GM18508 (cell line): ENCODE results near the gene TTLL3.
"Not testable (repeated sequence)": the region's sequence is repeated elsewhere in the genome, so short reads cannot be mapped to it uniquely, and the experiment has no call there.

ENCODE experiments used
- ATAC-seq: cut with Tn5 transposase; IDR thresholded peaks from one replicate; pipeline ENCODE4 v1.9.1; 2021; ENCODE audit warnings: moderate number of reproducible peaks; ENCODE audit not compliant: insufficient read depth, unreplicated experiment

The TTLL3 gene

GRCh38 chr3:9834520-9835380 is 24.7 kb downstream of the TTLL3 start:
- ATAC-seq, result no peak

DNA sequence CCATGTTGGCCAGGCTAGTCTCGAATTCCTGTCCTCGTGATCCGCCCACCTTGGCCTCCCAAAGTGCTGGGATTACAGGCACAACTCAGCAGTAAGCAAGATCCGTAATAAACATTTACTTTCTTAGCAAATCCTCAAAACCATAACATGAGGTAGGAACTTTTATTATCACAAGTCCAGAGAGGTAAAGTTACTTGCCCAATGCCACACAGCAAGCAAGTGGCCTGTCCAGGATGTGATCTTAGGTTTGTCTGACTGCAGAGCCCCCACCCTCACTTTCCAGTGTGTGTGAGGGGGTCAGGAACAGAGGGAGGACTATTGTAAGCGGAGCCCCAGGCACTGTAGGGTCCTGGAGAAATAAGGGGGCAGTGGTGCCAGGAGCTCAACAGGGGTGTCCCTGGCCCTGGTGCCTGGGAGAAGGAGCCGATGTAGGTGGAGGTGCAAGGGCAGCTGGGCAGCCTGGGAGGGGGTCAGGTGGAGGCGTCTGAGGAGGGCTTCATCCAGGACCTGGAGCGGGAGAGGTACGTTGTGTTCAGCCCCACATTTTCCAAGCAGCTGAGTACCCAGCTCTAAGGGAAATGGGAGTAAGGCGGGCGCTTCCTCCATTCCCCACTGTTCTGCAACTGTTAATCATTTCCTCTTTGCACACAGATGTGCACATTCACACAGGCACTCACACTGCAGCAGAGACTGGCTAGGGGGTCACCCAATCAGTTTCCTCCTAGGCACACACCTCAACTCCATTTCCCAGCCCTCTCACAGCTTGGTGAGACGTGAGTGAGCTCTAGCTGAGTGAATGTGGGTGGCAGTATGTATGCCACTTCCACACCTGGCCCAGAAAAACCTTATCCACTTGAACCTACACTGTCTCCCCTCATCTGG is 27.9 kb downstream of the TTLL3 start:
- ATAC-seq, result no peak

GRCh38 chr3:9838856-9839255 is 28.8 kb downstream of the TTLL3 start:
- ATAC-seq, result no peak

DNA sequence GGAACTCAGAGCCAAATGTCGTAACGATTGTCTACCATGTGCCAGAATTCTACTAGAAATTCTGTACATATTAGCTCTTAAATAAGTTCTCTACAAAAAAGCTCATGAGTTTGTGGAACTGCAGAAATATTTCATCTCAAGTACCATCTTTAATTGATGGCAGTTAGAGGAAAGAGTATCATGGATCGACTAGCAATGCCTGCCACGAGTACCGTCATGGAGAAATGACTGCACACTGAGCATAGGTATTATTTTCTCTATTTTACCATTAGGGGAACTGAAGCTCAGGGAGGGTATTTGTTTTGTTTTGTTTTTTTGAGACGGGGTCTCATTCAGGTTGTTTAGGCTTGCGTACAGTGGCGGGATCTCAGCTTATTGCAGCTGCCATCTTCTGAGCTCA is 31.0 kb downstream of the TTLL3 start:
- ATAC-seq, result no peak

DNA sequence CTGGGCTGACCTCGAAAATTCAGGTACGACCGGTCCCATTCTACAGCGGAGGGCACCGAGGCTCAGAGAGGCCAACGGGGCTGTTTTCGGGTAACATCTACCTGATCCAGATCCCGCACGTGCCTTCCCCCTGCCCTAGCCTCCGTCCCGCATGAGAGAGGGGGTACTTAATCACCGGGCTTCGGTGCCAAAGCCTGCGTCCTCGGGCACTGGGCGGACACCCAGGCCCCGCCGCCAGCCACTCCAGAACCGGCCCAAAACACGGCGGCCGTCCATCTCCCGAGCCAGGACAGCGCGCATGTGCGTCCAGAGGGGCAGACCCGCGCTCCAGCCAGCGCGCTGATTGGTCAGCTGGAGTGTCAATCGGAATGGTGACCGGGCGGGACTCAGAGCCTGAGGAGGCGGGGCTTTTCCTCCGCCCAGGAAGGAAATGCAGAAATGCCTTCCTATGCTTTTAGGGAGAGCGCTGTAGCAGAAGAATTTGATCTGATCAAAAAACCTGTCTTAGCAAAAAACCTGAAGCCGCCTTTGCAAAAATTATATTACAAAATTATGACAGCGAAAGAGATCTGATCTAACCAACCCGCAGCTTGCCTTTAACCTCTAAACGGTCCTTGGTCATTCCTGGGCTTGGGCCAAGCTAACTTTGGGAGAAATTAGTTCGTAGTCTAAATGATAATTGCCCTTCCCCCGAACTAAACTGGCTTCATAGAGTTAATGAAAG is 33.8 kb downstream of the TTLL3 start, which contains the start of gene RPUSD3:
Gene RPUSD3 (minus strand): TSS at position 294 of the 724 bp plus-strand sequence. CDS start 18 bp downstream, at position 276.
- ATAC-seq, result peak; percentile 91

DNA sequence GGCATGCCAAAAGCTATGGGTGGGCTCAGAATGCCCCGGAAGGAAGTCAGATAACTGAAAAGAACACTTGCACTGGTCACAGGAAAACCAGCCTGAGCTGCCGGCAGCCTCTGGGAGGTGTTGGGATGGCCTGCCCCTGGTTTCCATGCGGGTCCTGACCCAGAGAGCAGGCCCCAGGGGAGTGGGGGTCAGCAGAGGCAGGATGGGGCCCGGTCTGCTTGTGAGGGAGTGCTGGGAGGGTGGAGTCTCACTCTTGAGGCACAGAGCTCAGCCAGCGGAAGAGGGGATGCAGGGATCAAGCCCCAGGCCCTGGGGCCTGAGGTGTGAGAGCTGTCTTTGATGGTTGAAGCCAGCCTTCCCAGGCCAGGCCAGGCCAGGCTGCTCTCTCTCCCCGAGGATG is 36.2 kb downstream of the TTLL3 start:
- ATAC-seq, result no peak

GRCh38 chr3:9846931-9847488 is 36.9 kb downstream of the TTLL3 start:
- no peak for ATAC-seq

DNA sequence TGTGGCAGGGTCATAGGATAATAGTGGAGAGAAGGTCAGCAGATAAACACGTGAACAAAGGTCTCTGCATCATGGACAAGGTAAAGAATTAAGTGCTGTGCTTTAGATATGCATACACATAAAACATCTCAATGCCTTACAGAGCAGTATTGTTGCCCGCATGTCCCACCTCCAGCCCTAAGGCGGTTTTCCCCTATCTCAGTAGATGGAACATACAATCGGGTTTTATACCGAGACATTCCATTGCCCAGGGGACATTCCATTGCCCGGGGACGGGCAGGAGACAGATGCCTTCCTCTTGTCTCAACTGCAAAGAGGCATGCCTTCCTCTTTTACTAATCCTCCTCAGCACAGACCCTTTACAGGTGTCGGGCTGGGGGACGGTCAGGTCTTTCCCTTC is 37.8 kb downstream of the TTLL3 start:
- not testable (repeated sequence) for ATAC-seq

GRCh38 chr3:9848860-9849259 is 38.8 kb downstream of the TTLL3 start:
- ATAC-seq, result not testable (repeated sequence)

DNA sequence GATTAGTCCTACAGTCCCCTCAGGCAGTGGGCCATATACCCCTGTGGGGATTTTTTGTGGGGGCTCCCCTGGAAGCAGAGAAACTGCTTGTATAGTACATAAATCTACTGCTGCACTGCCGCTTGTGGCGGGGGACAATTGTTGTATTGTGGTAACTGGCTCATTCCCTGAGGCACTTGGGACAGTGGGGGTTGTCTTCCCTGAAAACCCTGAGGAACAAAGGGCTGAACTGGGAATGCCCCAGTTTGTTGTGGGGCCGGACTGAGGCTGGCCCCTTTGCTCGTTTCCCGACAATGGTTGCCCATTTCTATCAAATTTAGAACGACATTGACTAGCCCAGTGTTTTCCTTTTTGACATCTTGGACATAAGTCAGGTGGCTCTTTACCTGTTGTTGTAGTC is 41.3 kb downstream of the TTLL3 start:
- not testable (repeated sequence) for ATAC-seq

GRCh38 chr3:9851926-9852325 is 41.9 kb downstream of the TTLL3 start:
- not testable (repeated sequence) for ATAC-seq

- no peak for ATAC-seq
Observed at GRCh38 chr3:9852528-9852927, 42.5 kb downstream of the TTLL3 start.

DNA sequence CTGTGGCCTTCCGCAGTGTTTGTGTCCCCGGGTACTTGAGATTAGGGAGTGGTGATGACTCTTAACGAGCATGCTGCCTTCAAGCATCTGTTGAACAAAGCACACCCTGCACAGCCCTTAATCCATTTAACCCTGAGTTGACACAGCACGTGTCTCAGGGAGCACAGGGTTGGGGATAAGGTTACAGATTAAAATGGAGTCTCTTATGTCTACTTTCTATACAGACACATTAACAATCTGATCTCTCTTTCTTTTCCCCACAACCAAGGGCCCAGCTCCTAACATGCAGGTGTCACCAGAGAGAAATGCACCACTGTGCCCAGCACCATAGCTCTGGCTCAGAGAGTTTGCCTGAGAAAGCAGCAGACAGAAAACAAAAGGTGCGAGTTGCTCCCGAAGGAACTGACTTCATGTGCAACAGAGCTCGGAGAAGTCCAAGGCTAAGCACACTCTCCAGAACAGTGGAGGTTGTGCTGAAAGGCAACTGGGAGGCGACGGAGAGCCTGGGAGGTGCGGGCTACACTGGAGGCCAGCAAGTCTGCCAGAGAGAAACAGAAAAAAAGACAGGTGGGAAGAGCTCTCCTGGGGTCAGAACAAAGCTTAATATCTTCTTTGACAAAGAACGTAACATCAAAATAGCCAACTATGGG is 44.4 kb downstream of the TTLL3 start:
- not testable (repeated sequence) for ATAC-seq

GRCh38 chr3:9855594-9855993 is 45.5 kb downstream of the TTLL3 start:
- no peak for ATAC-seq

DNA sequence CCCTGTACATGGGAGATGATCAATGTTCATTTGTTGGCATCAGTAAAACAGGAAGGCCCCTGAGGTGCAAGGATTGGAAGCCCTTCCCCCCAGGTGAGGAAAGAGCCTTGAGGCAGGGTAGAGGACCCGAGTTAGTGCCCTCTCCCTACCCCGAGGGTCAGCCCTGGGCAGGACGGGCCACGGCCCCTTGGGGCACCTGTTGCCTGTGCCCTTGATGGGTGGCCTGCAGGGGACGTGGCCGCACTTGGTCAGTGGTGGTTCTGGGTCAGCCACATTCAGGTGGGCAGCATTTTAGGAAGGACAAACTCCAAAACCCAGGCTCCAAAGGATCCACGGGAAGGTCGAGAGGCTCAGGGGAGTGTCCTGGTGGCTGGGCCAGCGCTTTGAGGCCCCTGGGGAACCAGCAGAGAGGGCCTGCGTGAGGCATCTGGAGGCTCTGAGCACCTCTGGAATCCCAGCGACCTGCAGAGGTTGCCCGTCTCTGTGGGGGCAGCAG is 49.5 kb downstream of the TTLL3 start:
- ATAC-seq, result no peak

GRCh38 chr3:9861201-9861600 is 51.1 kb downstream of the TTLL3 start:
- ATAC-seq, result no peak

GRCh38 chr3:9861626-9862130 is 51.6 kb downstream of the TTLL3 start:
- no peak for ATAC-seq

GRCh38 chr3:9862391-9863057 is 52.5 kb downstream of the TTLL3 start:
- no peak for ATAC-seq
